ENCODE measurements around the gene TMEM176B. TPM values are rescaled to one million over a fixed set of nuclear protein-coding genes. Genes with fewer than 3 reads are reported as not detected.

TMEM176B gene
- total and polyA plus RNA-seq, 2 of the 13 experiments (the other 11 are each of a cell fraction or from before 2014, with no cell fraction given) = not detected

DNA sequence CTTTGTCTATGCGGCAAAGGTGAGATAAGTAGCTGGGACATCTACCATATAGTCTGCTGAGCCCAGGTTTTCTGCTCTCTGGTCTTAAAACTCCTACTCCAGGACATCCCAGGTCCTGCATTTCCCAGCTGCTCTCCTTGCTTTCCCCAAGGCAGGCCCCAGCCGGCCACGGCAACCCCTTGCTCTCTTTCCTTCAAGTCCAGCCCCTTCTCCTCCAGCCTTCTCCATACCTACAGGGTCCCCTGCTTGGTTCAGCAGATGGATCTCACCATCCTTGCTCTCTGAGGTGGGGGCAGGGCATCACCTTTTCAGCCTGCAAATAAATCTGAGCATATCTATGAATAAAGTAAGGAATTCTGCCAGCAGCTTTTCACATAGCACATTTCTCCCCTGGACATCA, 54.3 kb downstream of the TMEM176B start:
- Histone ChIP-seq H3K36me3 (replicated peaks in 1 of 2; ENCODE audit: control insufficient read depth in 1 of 2, insufficient read depth in 2 of 2, low read length in 2 of 2) (no peaks in the 10 kb centered on the region), H3K4me3 (replicated peaks in 1 of 3; ENCODE audit: insufficient read depth in 1 of 3, low read depth in 2 of 3, low read length in 3 of 3) (no peak overlapping the region), H3K4me2 (ENCODE audit: low read depth, low read length) (no peak overlapping the region), H2AFZ (ENCODE audit: low read length) (no peak overlapping the region), H3K27me3 (ENCODE audit: control insufficient read depth in 1 of 2, insufficient read depth in 2 of 2, low read length in 2 of 2) (peaks cover 0 to 7% of the 10 kb centered on the region in 2 experiments; a peak in 1 of 5 replicates), H3K79me2 (ENCODE audit: insufficient read depth, low read length) (no peaks in the 10 kb centered on the region), H4K20me1 (ENCODE audit: insufficient read depth, low read length) (no peaks in the 10 kb centered on the region), H3K9me3 (ENCODE audit: low read length) (no peaks in the 10 kb centered on the region), H3K4me1 (ENCODE audit: insufficient read depth, low read length) (no peaks in the 10 kb centered on the region), H3K27ac (ENCODE audit: extremely low read length, insufficient read depth, low read length) (no peak overlapping the region), H3K9ac (ENCODE audit: insufficient read depth, low read depth, low read length) (no peak overlapping the region)
- DNase-seq (ENCODE audit: low spot score) = no peak
- in situ Hi-C loops (cut with HindIII; ENCODE audit: extremely low pct_ligation_motif_present, low pct_unique_long_range_greater_than_20kb) (no loop called here), intact Hi-C loops (cut with micrococcal nuclease; ENCODE audit: unreplicated experiment) (no loop called here)
- ChIA-PET POLR2A (no interaction called here), CTCF (ENCODE audit: low intra/inter-chr PET ratio, low total read pairs) (no interaction called here)
- no TSS peak for BruUV-seq (replicated peaks)
- TF ChIP-seq, protein P1, sequence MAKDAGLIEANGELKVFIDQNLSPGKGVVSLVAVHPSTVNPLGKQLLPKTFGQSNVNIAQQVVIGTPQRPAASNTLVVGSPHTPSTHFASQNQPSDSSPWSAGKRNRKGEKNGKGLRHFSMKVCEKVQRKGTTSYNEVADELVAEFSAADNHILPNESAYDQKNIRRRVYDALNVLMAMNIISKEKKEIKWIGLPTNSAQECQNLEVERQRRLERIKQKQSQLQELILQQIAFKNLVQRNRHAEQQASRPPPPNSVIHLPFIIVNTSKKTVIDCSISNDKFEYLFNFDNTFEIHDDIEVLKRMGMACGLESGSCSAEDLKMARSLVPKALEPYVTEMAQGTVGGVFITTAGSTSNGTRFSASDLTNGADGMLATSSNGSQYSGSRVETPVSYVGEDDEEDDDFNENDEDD (CRISPR knock-in tag; IDR thresholded peaks at IDR 0.05; ENCODE audit: borderline replicate concordance) = no peak
- TF ChIP-seq ZNF260 (CRISPR knock-in tag; IDR thresholded peaks at IDR 0.05; ENCODE audit: borderline replicate concordance, low read depth) = no peak
- TF ChIP-seq SPEN (CRISPR knock-in tag; IDR thresholded peaks at IDR 0.05; ENCODE audit: low read depth) = no peak
- TF ChIP-seq, protein P2, sequence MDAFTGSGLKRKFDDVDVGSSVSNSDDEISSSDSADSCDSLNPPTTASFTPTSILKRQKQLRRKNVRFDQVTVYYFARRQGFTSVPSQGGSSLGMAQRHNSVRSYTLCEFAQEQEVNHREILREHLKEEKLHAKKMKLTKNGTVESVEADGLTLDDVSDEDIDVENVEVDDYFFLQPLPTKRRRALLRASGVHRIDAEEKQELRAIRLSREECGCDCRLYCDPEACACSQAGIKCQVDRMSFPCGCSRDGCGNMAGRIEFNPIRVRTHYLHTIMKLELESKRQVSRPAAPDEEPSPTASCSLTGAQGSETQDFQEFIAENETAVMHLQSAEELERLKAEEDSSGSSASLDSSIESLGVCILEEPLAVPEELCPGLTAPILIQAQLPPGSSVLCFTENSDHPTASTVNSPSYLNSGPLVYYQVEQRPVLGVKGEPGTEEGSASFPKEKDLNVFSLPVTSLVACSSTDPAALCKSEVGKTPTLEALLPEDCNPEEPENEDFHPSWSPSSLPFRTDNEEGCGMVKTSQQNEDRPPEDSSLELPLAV (CRISPR knock-in tag; conservative IDR thresholded peaks at IDR 0.05; ENCODE audit: low read depth) = no peak
- TF ChIP-seq TBX2 (CRISPR knock-in tag; IDR thresholded peaks at IDR 0.05; ENCODE audit: borderline replicate concordance) = no peak
- TF ChIP-seq, protein P3, sequence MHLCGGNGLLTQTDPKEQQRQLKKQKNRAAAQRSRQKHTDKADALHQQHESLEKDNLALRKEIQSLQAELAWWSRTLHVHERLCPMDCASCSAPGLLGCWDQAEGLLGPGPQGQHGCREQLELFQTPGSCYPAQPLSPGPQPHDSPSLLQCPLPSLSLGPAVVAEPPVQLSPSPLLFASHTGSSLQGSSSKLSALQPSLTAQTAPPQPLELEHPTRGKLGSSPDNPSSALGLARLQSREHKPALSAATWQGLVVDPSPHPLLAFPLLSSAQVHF (CRISPR knock-in tag; IDR thresholded peaks at IDR 0.05) = no peak
- no peak for TF ChIP-seq SNRNP70 (IDR thresholded peaks at IDR 0.05; ENCODE audit: low read depth, low read length)
- TF ChIP-seq YEATS4 (CRISPR knock-in tag; IDR thresholded peaks at IDR 0.05; ENCODE audit: borderline replicate concordance) = no peak
- FAIRE-seq = no peak
- ATAC-seq = no peak
- 50% methylated on average over 3 of the region's 3 CpGs for WGBS (ENCODE audit: low lambda C conversion rate)
